ENCODE results near the gene PIGN. TPM values are rescaled to one million over a fixed set of nuclear protein-coding genes. Genes with fewer than 3 reads are reported as not detected.

The PIGN gene
- total RNA-seq, 1 experiment from 2014 or later = 21.4 TPM

DNA sequence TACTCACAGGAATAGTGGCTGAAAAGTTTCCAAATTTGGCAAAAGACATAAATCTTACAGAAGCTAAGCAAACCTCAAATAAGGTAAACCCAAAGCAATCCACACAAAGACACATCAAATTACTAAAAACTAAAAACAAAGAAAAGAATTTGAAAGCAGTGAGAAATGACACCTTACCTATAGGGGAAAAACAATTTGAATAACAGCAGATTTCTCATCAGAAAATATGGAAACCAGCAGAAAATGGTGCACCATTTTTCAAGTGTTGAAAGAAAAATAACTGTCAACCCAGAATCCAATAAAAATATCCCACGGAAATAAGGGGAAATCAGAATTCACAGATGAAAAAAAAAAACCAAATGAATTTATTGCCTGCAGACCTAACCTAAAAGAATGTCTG, 138.6 kb downstream of the PIGN start:
- DNase-seq (ENCODE audit: low read depth, low spot score) (no peak), ATAC-seq (no peak)
- BruUV-seq (replicated peaks) = no TSS peak
- no peak for TF ChIP-seq SIN3A (IDR thresholded peaks at IDR 0.05; ENCODE audit: borderline replicate concordance, insufficient read depth, low read depth, low read length)
- TF ChIP-seq, protein P1, sequence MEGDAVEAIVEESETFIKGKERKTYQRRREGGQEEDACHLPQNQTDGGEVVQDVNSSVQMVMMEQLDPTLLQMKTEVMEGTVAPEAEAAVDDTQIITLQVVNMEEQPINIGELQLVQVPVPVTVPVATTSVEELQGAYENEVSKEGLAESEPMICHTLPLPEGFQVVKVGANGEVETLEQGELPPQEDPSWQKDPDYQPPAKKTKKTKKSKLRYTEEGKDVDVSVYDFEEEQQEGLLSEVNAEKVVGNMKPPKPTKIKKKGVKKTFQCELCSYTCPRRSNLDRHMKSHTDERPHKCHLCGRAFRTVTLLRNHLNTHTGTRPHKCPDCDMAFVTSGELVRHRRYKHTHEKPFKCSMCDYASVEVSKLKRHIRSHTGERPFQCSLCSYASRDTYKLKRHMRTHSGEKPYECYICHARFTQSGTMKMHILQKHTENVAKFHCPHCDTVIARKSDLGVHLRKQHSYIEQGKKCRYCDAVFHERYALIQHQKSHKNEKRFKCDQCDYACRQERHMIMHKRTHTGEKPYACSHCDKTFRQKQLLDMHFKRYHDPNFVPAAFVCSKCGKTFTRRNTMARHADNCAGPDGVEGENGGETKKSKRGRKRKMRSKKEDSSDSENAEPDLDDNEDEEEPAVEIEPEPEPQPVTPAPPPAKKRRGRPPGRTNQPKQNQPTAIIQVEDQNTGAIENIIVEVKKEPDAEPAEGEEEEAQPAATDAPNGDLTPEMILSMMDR (IDR thresholded peaks at IDR 0.05) = no peak
- TF ChIP-seq, protein P2, sequence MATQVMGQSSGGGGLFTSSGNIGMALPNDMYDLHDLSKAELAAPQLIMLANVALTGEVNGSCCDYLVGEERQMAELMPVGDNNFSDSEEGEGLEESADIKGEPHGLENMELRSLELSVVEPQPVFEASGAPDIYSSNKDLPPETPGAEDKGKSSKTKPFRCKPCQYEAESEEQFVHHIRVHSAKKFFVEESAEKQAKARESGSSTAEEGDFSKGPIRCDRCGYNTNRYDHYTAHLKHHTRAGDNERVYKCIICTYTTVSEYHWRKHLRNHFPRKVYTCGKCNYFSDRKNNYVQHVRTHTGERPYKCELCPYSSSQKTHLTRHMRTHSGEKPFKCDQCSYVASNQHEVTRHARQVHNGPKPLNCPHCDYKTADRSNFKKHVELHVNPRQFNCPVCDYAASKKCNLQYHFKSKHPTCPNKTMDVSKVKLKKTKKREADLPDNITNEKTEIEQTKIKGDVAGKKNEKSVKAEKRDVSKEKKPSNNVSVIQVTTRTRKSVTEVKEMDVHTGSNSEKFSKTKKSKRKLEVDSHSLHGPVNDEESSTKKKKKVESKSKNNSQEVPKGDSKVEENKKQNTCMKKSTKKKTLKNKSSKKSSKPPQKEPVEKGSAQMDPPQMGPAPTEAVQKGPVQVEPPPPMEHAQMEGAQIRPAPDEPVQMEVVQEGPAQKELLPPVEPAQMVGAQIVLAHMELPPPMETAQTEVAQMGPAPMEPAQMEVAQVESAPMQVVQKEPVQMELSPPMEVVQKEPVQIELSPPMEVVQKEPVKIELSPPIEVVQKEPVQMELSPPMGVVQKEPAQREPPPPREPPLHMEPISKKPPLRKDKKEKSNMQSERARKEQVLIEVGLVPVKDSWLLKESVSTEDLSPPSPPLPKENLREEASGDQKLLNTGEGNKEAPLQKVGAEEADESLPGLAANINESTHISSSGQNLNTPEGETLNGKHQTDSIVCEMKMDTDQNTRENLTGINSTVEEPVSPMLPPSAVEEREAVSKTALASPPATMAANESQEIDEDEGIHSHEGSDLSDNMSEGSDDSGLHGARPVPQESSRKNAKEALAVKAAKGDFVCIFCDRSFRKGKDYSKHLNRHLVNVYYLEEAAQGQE (IDR thresholded peaks at IDR 0.05; ENCODE audit: insufficient read depth in 1 of 2, low read depth in 2 of 2, low read length in 1 of 2) = no peak
- TF ChIP-seq POLR2AphosphoS5 (IDR thresholded peaks at IDR 0.05; ENCODE audit: low read depth, low read length) = no peak
- TF ChIP-seq TCF7L2 (IDR thresholded peaks at IDR 0.05; ENCODE audit: low read depth, low read length) = no peak
- intact Hi-C loops (cut with micrococcal nuclease; ENCODE audit: unreplicated experiment) = no loop called here
- Histone ChIP-seq H3K4me3 (ENCODE audit: low read depth in 2 of 2, low read length in 2 of 2) (no peak overlapping the region), H3K9me3 (ENCODE audit: control insufficient read depth, insufficient read depth, low read depth, low read length) (no peaks in the 10 kb centered on the region), H3K36me3 (ENCODE audit: control insufficient read depth, insufficient read depth, low read length) (no peaks in the 10 kb centered on the region), H3K27me3 (ENCODE audit: control insufficient read depth, insufficient read depth, low read length) (no peaks in the 10 kb centered on the region), H3K27ac (ENCODE audit: low read length) (no peak overlapping the region), H3K4me1 (ENCODE audit: control insufficient read depth, insufficient read depth, low read length) (no peaks in the 10 kb centered on the region)
- in situ Hi-C loops (cut with HindIII; ENCODE audit: low pct_unique_long_range_greater_than_20kb, low sequenced_read_pairs) = no loop called here
- ChIA-PET CTCF (no interaction called here), POLR2A (no interaction called here)

DNA sequence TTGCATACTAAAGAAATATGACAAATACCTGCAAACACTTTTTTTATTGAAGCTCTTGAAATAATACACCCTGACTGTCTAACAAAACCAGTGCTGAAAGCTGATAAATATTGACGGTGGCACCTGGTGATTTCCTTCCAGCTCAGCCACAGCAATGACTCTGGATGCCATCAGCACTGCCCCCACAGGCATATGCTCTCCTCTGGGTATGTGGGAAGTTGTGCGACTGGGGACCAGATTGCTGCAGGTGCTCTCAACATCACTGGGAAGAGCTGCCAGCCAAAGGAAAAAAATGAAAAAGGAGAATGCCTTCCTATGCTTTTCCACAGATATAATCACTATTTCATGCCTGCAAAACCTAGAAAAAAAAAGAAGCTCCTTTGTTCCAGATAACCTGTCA, 141.5 kb downstream of the PIGN start:
- BruUV-seq (replicated peaks) = no TSS peak

More for the DNA sequence above, 141.5 kb downstream of the PIGN start:
- Histone ChIP-seq H3K27ac (ENCODE audit: low read length) (no peak overlapping the region), H3K9me3 (ENCODE audit: control insufficient read depth, insufficient read depth, low read depth, low read length) (no peaks in the 10 kb centered on the region), H3K36me3 (ENCODE audit: control insufficient read depth, insufficient read depth, low read length) (no peaks in the 10 kb centered on the region), H3K27me3 (ENCODE audit: control insufficient read depth, insufficient read depth, low read length) (no peaks in the 10 kb centered on the region), H3K4me3 (ENCODE audit: low read depth in 2 of 2, low read length in 2 of 2) (no peak overlapping the region), H3K4me1 (ENCODE audit: control insufficient read depth, insufficient read depth, low read length) (no peaks in the 10 kb centered on the region)
- intact Hi-C loops (cut with micrococcal nuclease; ENCODE audit: unreplicated experiment) = no loop called here
- ChIA-PET POLR2A (no interaction called here), CTCF (no interaction called here)
- TF ChIP-seq, protein P1 (IDR thresholded peaks at IDR 0.05) = no peak
- TF ChIP-seq TCF7L2 (IDR thresholded peaks at IDR 0.05; ENCODE audit: low read depth, low read length) (no peak), SIN3A (IDR thresholded peaks at IDR 0.05; ENCODE audit: borderline replicate concordance, insufficient read depth, low read depth, low read length) (no peak), POLR2AphosphoS5 (IDR thresholded peaks at IDR 0.05; ENCODE audit: low read depth, low read length) (no peak)
- TF ChIP-seq, protein P2 (IDR thresholded peaks at IDR 0.05; ENCODE audit: insufficient read depth in 1 of 2, low read depth in 2 of 2, low read length in 1 of 2) = no peak
- no peak for DNase-seq (ENCODE audit: low read depth, low spot score)
- no peak for ATAC-seq
- in situ Hi-C loops (cut with HindIII; ENCODE audit: low pct_unique_long_range_greater_than_20kb, low sequenced_read_pairs) = no loop called here
